ENCODE measurements around the gene ANKMY2.
"Not testable (repeated sequence)": the region's sequence is repeated elsewhere in the genome, so short reads cannot be mapped to it uniquely, and the experiment has no call there.

Gene ANKMY2

GRCh38 chr7:16606704-16607103, 38.9 kb downstream of the ANKMY2 start:
- CTCF ChIA-PET: no interaction called here
- DNase-seq (ENCODE audit: extremely low spot score): no peak
- no peak for TF ChIP-seq SP1 (IDR thresholded peaks at IDR 0.05)
- no peak for TF ChIP-seq ELF4 (IDR thresholded peaks at IDR 0.05)
- no peak for TF ChIP-seq ZNF384 (IDR thresholded peaks at IDR 0.05)
- TF ChIP-seq FOXM1 (IDR thresholded peaks at IDR 0.05; ENCODE audit: borderline replicate concordance): no peak
- TF ChIP-seq NFRKB (IDR thresholded peaks at IDR 0.05): no peak
- no peak for TF ChIP-seq HDGF (IDR thresholded peaks at IDR 0.05; ENCODE audit: borderline replicate concordance)
- no peak for TF ChIP-seq CTBP1 (IDR thresholded peaks at IDR 0.05; ENCODE audit: borderline replicate concordance)
- TF ChIP-seq FOXK2 (IDR thresholded peaks at IDR 0.05): no peak
- TF ChIP-seq PKNOX1 (IDR thresholded peaks at IDR 0.05): no peak
- TF ChIP-seq ARNT (IDR thresholded peaks at IDR 0.05): no peak
- no peak for TF ChIP-seq LEF1 (IDR thresholded peaks at IDR 0.05; ENCODE audit: borderline replicate concordance)
- TF ChIP-seq TARDBP (IDR thresholded peaks at IDR 0.05): no peak
- POLR2A ChIA-PET: no interaction called here

GRCh38 chr7:16604054-16604453, 41.5 kb downstream of the ANKMY2 start:
- no peak for TF ChIP-seq TARDBP (IDR thresholded peaks at IDR 0.05)
- CTCF ChIA-PET: no interaction called here
- no peak for DNase-seq (ENCODE audit: extremely low spot score)
- POLR2A ChIA-PET: no interaction called here

GRCh38 chr7:16603633-16604032, 41.9 kb downstream of the ANKMY2 start:
- DNase-seq (ENCODE audit: extremely low spot score): no peak
- POLR2A ChIA-PET: no interaction called here
- CTCF ChIA-PET: no interaction called here
- TF ChIP-seq FOXA1 (IDR thresholded peaks at IDR 0.05): no peak
- TF ChIP-seq BHLHE40 (IDR thresholded peaks at IDR 0.05; ENCODE audit: borderline replicate concordance): no peak
- TF ChIP-seq NFRKB (IDR thresholded peaks at IDR 0.05): no peak
- no peak for TF ChIP-seq LEF1 (IDR thresholded peaks at IDR 0.05; ENCODE audit: borderline replicate concordance)
- no peak for TF ChIP-seq ELF4 (IDR thresholded peaks at IDR 0.05)
- TF ChIP-seq PKNOX1 (IDR thresholded peaks at IDR 0.05): no peak
- TF ChIP-seq FOXM1 (IDR thresholded peaks at IDR 0.05; ENCODE audit: borderline replicate concordance): no peak
- no peak for TF ChIP-seq SP1 (IDR thresholded peaks at IDR 0.05)
- no peak for TF ChIP-seq L3MBTL2 (conservative IDR thresholded peaks at IDR 0.05)
- no peak for TF ChIP-seq CTBP1 (IDR thresholded peaks at IDR 0.05; ENCODE audit: borderline replicate concordance)
- TF ChIP-seq HDGF (IDR thresholded peaks at IDR 0.05; ENCODE audit: borderline replicate concordance): no peak
- TF ChIP-seq ARNT (IDR thresholded peaks at IDR 0.05): no peak
- TF ChIP-seq ZNF384 (IDR thresholded peaks at IDR 0.05): no peak
- no peak for TF ChIP-seq SUZ12 (IDR thresholded peaks at IDR 0.05)
- no peak for TF ChIP-seq TARDBP (IDR thresholded peaks at IDR 0.05)

- no peak for DNase-seq (ENCODE audit: extremely low spot score)
- TF ChIP-seq BHLHE40 (IDR thresholded peaks at IDR 0.05; ENCODE audit: borderline replicate concordance): no peak
- TF ChIP-seq SUZ12 (IDR thresholded peaks at IDR 0.05): no peak
- TF ChIP-seq ZNF384 (IDR thresholded peaks at IDR 0.05): no peak
- TF ChIP-seq ARNT (IDR thresholded peaks at IDR 0.05): no peak
- no peak for TF ChIP-seq HDGF (IDR thresholded peaks at IDR 0.05; ENCODE audit: borderline replicate concordance)
- no peak for TF ChIP-seq CTBP1 (IDR thresholded peaks at IDR 0.05; ENCODE audit: borderline replicate concordance)
- no peak for TF ChIP-seq ELF4 (IDR thresholded peaks at IDR 0.05)
- no peak for TF ChIP-seq NFRKB (IDR thresholded peaks at IDR 0.05)
- no peak for TF ChIP-seq PKNOX1 (IDR thresholded peaks at IDR 0.05)
- ChIA-PET POLR2A (no interaction called here), CTCF (no interaction called here)
Observed at GRCh38 chr7:16599860-16600259, 45.7 kb downstream of the ANKMY2 start.

GRCh38 chr7:16598015-16598414, 47.5 kb downstream of the ANKMY2 start:
- no peak for TF ChIP-seq SP1 (IDR thresholded peaks at IDR 0.05)
- no peak for TF ChIP-seq SUZ12 (IDR thresholded peaks at IDR 0.05)
- TF ChIP-seq L3MBTL2 (conservative IDR thresholded peaks at IDR 0.05): no peak
- TF ChIP-seq CTBP1 (IDR thresholded peaks at IDR 0.05; ENCODE audit: borderline replicate concordance): no peak
- no peak for TF ChIP-seq ELF4 (IDR thresholded peaks at IDR 0.05)
- TF ChIP-seq FOXA1 (IDR thresholded peaks at IDR 0.05): no peak
- no peak for TF ChIP-seq HDGF (IDR thresholded peaks at IDR 0.05; ENCODE audit: borderline replicate concordance)
- no peak for TF ChIP-seq FOXM1 (IDR thresholded peaks at IDR 0.05; ENCODE audit: borderline replicate concordance)
- ChIA-PET POLR2A (interaction anchor here (1.0 kb wide), 1 partner anchor 47 kb away, joined by 3 read pairs; the partner anchor contains the start of gene ANKMY2), CTCF (no interaction called here)
- DNase-seq (ENCODE audit: extremely low spot score): no peak

GRCh38 chr7:16595596-16595995, 50.0 kb downstream of the ANKMY2 start:
- POLR2A ChIA-PET; DNase-seq (ENCODE audit: extremely low spot score); CTCF ChIA-PET: not testable (repeated sequence)

- ChIA-PET CTCF (interaction anchor here (1.9 kb wide), 1 partner anchor 30 kb away, joined by 5 read pairs; no protein-coding TSS in a partner anchor), POLR2A (no interaction called here)
- TF ChIP-seq FOXK2 (IDR thresholded peaks at IDR 0.05) (no peak), NFRKB (IDR thresholded peaks at IDR 0.05) (no peak), BHLHE40 (IDR thresholded peaks at IDR 0.05; ENCODE audit: borderline replicate concordance) (no peak), PKNOX1 (IDR thresholded peaks at IDR 0.05) (no peak), ZNF384 (IDR thresholded peaks at IDR 0.05) (no peak), SP1 (IDR thresholded peaks at IDR 0.05) (no peak), LEF1 (IDR thresholded peaks at IDR 0.05; ENCODE audit: borderline replicate concordance) (no peak), HDGF (IDR thresholded peaks at IDR 0.05; ENCODE audit: borderline replicate concordance) (no peak), ARNT (IDR thresholded peaks at IDR 0.05) (no peak), L3MBTL2 (conservative IDR thresholded peaks at IDR 0.05) (no peak), ELF4 (IDR thresholded peaks at IDR 0.05) (no peak), SUZ12 (IDR thresholded peaks at IDR 0.05) (no peak), CTBP1 (IDR thresholded peaks at IDR 0.05; ENCODE audit: borderline replicate concordance) (no peak), TARDBP (IDR thresholded peaks at IDR 0.05) (no peak), FOXM1 (IDR thresholded peaks at IDR 0.05; ENCODE audit: borderline replicate concordance) (no peak)
- DNase-seq (ENCODE audit: extremely low spot score): no peak
Observed at GRCh38 chr7:16594676-16595075, 50.9 kb downstream of the ANKMY2 start.

Data from HEK293T (cell line).